HepG2 (cell line): ENCODE results near the gene SUSD6.

Experiments used
- ATRX ChIP-seq: sonication (generic); formaldehyde crosslinking; IDR thresholded peaks from 2 replicates; pipeline ENCODE4 v1.4.0; 2020; ENCODE audit warnings: missing genetic modification reagents, borderline replicate concordance
- CREM ChIP-seq, 2 experiments: sonication (generic) in 1 of 2; formaldehyde crosslinking in 1 of 2; IDR thresholded peaks; 2 replicates each; pipeline versions ENCODE4 v1.4.0 to v1.6.1; 2016 to 2020; ENCODE audit warnings: antibody characterized with exemption in 1 of 2, mild to moderate bottlenecking in 1 of 2, missing genetic modification reagents in 1 of 2
- CTCF ChIP-seq: sonication (generic); formaldehyde crosslinking; IDR thresholded peaks from 2 replicates; pipeline ENCODE4 v1.5.0; 2020; ENCODE audit warnings: mild to moderate bottlenecking, missing genetic modification reagents, moderate library complexity
- EZH2 ChIP-seq: conservative IDR thresholded peaks from 2 replicates; pipeline ENCODE4 v1.6.1; 2012; ENCODE audit warnings: mild to moderate bottlenecking, low read depth, low read length, moderate library complexity
- KDM4B ChIP-seq: sonication (generic); formaldehyde crosslinking; IDR thresholded peaks from 2 replicates; pipeline ENCODE4 v1.4.0; 2020; ENCODE audit warnings: missing genetic modification reagents
- MIER2 ChIP-seq: IDR thresholded peaks from 2 replicates; pipeline ENCODE4 v1.6.1; 2016; ENCODE audit warnings: missing biosample characterization, missing genetic modification reagents
- REL ChIP-seq: sonication (generic); formaldehyde crosslinking; conservative IDR thresholded peaks from 2 replicates; pipeline ENCODE4 v1.8.0; 2022; ENCODE audit warnings: mild to moderate bottlenecking, missing genetic modification reagents, moderate library complexity
- TAF1 ChIP-seq: sonication (generic); formaldehyde crosslinking; IDR thresholded peaks from 2 replicates; pipeline ENCODE4 v1.4.0; 2020; ENCODE audit warnings: missing genetic modification reagents
- YEATS4 ChIP-seq: sonication (generic); formaldehyde crosslinking; IDR thresholded peaks from 2 replicates; pipeline ENCODE4 v1.4.0; 2020; ENCODE audit warnings: missing genetic modification reagents, borderline replicate concordance
- ZBTB14 ChIP-seq: sonication (generic); formaldehyde crosslinking; IDR thresholded peaks from 2 replicates; pipeline ENCODE4 v1.4.0; 2020; ENCODE audit warnings: missing genetic modification reagents
- ZFX ChIP-seq: sonication (generic); formaldehyde crosslinking; IDR thresholded peaks from 2 replicates; pipeline ENCODE4 v1.4.0; 2020; ENCODE audit warnings: mild to moderate bottlenecking, low read depth, missing genetic modification reagents, moderate library complexity
- TF ChIP-seq, protein P1 (sequence below), 2 experiments: sonication (generic) in 1 of 2; formaldehyde crosslinking in 1 of 2; IDR thresholded peaks; 2 replicates each; pipeline versions ENCODE4 v1.5.1 to v1.6.1; 2011 to 2020; ENCODE audit warnings: borderline replicate concordance in 1 of 2, low read depth in 1 of 2, low read length in 1 of 2, mild to moderate bottlenecking in 1 of 2, missing genetic modification reagents in 1 of 2, moderate library complexity in 1 of 2

DNA sequence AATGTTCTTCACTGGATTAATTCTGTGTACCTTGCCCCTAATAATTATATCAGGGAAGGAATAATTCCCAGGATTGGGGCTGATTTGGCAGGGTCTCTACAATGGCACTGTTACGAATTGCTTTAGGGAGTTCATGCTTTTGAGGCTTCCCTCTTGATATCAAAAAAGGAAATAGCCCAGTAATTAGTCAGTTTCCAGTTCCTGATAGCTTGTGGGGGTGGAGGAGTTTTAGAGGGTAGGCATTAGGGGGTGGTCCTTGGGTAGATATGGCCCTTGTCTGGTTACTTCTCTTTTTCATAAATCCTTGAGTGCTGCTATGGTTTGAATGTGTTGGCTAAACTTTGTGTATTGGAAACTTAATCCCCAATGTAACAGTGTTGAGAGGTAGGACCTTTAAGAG is 149.4 kb downstream of the SUSD6 start:
- TF ChIP-seq ZFX (CRISPR knock-in tag) = no peak
- TF ChIP-seq, protein P1, sequence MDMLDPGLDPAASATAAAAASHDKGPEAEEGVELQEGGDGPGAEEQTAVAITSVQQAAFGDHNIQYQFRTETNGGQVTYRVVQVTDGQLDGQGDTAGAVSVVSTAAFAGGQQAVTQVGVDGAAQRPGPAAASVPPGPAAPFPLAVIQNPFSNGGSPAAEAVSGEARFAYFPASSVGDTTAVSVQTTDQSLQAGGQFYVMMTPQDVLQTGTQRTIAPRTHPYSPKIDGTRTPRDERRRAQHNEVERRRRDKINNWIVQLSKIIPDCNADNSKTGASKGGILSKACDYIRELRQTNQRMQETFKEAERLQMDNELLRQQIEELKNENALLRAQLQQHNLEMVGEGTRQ (IDR thresholded peaks at IDR 0.05; ENCODE audit: low read depth, low read length) = no peak
- TF ChIP-seq, protein P1 (CRISPR knock-in tag; IDR thresholded peaks at IDR 0.05; ENCODE audit: borderline replicate concordance) = no peak
- no peak for TF ChIP-seq CTCF (CRISPR knock-in tag)
- no peak for TF ChIP-seq MIER2
- no peak for TF ChIP-seq REL (CRISPR knock-in tag)
- TF ChIP-seq TAF1 = no peak
- TF ChIP-seq ATRX (CRISPR knock-in tag) = no peak
- TF ChIP-seq KDM4B (CRISPR knock-in tag) = no peak
- no peak for TF ChIP-seq YEATS4 (CRISPR knock-in tag)
- TF ChIP-seq ZBTB14 = no peak
- TF ChIP-seq CREM (IDR thresholded peaks at IDR 0.05) = no peak
- TF ChIP-seq CREM (CRISPR knock-in tag; IDR thresholded peaks at IDR 0.05) = no peak
- TF ChIP-seq EZH2 = no peak
